ENCODE measurements around the gene PRCC. TPM values are rescaled to one million over a fixed set of nuclear protein-coding genes. Genes with fewer than 3 reads are reported as not detected.

The PRCC gene
- total and polyA plus RNA-seq, 8 donors = 24.0 to 93.0 (median 41.0) TPM

DNA sequence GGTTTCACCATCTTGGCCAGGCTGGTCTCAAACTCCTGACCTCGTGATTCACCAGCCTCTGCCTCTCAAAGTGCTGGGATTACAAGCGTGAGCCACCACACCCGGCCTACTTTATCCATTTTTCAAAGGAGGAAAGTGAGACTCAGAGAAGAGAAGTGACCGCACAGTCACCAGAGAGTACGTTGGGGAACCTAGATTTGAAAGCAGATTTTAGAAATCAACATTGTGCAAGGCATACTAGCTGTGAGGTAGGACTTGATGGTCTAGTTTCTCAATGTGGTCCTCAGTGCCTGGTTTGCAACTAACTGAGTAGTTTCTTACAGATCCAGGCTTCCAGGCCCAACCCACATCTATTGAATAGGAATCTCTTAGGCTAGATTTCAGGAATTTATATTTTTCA is 1.7 kb upstream of the PRCC start:
- TF ChIP-seq, protein P1, sequence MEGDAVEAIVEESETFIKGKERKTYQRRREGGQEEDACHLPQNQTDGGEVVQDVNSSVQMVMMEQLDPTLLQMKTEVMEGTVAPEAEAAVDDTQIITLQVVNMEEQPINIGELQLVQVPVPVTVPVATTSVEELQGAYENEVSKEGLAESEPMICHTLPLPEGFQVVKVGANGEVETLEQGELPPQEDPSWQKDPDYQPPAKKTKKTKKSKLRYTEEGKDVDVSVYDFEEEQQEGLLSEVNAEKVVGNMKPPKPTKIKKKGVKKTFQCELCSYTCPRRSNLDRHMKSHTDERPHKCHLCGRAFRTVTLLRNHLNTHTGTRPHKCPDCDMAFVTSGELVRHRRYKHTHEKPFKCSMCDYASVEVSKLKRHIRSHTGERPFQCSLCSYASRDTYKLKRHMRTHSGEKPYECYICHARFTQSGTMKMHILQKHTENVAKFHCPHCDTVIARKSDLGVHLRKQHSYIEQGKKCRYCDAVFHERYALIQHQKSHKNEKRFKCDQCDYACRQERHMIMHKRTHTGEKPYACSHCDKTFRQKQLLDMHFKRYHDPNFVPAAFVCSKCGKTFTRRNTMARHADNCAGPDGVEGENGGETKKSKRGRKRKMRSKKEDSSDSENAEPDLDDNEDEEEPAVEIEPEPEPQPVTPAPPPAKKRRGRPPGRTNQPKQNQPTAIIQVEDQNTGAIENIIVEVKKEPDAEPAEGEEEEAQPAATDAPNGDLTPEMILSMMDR (IDR thresholded peaks at IDR 0.05) = no peak
- TF ChIP-seq POLR2A (IDR thresholded peaks at IDR 0.05) (no peak), POLR2AphosphoS5 (IDR thresholded peaks at IDR 0.05) (no peak), EP300 (IDR thresholded peaks at IDR 0.05) (no peak)
- Histone ChIP-seq H3K27ac (no peak overlapping the region), H3K36me3 (peaks cover 4 to 7% (median 5%) of the 10 kb centered on the region in 4 donors), H3K27me3 (no peaks in the 10 kb centered on the region), H3K4me3 (peak overlapping the region in 2 of 4 donors; percentile 91 to 97), H3K9me3 (no peaks in the 10 kb centered on the region), H3K4me1 (peaks cover 23 to 43% (median 40%) of the 10 kb centered on the region in 4 donors)
- DNase-seq = no peak
- intact Hi-C loops (cut with DNase I; ENCODE audit: low total_unique reads) = no loop called here
- WGBS, 5 donors = 89 to 93% (median 91%) methylated on average over 5 of the region's 5 CpGs

DNA sequence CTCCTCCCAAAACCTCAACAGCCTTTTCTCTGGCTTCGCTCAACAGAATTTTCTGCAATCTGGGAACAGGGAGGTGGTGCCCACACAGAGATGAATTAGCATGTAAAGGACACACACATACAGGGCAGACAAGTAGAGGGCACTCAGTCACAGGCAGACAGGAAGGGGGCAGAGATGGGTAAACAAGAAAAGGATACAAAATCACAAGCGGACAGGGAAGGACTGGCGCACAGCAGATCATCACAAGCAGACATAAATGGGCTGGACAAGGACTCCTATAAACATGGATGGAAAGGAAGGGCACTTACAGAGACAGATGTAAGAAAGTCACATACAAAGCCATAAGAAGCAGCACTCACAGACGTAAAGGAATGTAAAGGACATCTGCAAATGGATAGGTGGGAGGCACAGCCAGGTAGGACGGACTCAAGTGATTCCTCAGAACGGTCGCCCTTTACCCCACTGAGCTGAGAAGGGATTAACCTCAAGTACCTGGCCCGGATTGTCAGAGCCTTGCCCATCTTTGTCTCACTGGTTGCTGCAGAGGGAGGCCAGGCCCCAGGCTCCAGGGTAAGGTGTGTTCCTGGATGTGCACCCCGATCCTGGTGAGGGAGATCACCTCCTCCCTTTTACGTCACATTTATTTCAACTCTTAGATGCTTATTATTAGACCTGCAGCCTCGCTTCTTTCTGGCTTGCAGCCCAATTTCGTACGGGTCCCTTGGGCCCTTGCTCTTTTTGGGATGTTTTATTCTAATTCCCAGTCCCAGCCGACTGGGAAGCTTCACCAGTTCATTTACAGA is 836 bp upstream of the PRCC start:
- Histone ChIP-seq H3K27me3 (no peaks in the 10 kb centered on the region), H3K36me3 (peaks cover 5 to 12% (median 10%) of the 10 kb centered on the region in 4 donors), H3K27ac (peak overlapping the region; percentile 83 to 97 (median 97)), H3K9me3 (no peaks in the 10 kb centered on the region), H3K4me3 (peak overlapping the region; percentile 67 to 97 (median 90)), H3K4me1 (peaks cover 31 to 49% (median 48%) of the 10 kb centered on the region in 4 donors)
- WGBS, 5 donors = 5 to 9% (median 6%) methylated on average over 14 of the region's 14 CpGs
- DNase-seq = no peak
- TF ChIP-seq POLR2A (IDR thresholded peaks at IDR 0.05) (no peak), EP300 (IDR thresholded peaks at IDR 0.05) (no peak), POLR2AphosphoS5 (IDR thresholded peaks at IDR 0.05) (no peak)
- TF ChIP-seq, protein P1 (IDR thresholded peaks at IDR 0.05) = no peak
- intact Hi-C loops (cut with DNase I; ENCODE audit: low total_unique reads) = no loop called here

DNA sequence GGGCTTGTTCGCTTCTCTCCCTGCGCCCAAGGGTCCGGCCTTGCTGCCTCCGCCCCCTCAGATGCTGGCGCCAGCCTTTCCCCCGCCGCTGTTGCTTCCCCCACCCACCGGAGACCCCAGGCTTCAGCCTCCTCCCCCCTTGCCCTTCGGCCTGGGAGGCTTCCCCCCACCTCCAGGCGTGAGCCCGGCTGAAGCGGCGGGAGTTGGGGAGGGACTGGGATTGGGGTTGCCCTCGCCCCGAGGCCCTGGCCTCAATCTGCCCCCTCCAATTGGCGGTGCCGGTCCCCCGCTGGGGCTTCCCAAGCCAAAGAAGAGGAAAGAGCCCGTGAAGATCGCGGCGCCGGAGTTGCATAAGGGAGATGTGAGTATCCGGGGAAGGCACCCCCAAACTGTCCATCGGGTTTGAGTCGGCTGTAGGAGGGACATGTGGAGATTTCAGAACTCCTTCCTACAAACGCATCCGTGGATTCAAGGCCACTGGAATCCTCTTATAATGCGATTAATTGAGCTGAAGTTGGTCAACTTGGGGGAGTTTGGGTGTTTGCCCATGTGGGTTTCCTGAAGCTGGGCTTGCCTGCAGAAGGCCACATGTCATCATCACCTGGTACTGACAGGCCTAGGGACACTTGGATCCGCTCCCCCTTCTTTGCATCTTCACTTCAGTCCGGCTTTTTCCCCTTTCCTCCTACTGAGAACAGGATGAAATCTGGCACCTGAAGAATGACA is 707 bp downstream of the PRCC start:
- WGBS, 5 donors = 0 to 1% (median 0%) methylated on average over 24 to 31 of the region's 31 CpGs
- H3K36me3 ChIP-seq = peaks cover 5 to 19% (median 13%) of the 10 kb centered on the region in 4 donors
- H3K9me3 ChIP-seq = no peaks in the 10 kb centered on the region
- H3K4me3 ChIP-seq = peak overlapping the region; percentile 90 to 97 (median 94)
- intact Hi-C loops (cut with DNase I; ENCODE audit: low total_unique reads) = no loop called here
- H3K4me1 ChIP-seq = peaks cover 43 to 65% (median 60%) of the 10 kb centered on the region in 4 donors
- peak in 1 of 2 donors; percentile 72 for DNase-seq
- peak overlapping the region; percentile 92 to 97 (median 97) for H3K27ac ChIP-seq
- no peaks in the 10 kb centered on the region for H3K27me3 ChIP-seq
- TF ChIP-seq, protein P1 (IDR thresholded peaks at IDR 0.05) = no peak

GRCh38 chr1:156768610-156769295 is 1.4 kb downstream of the PRCC start:
- H3K4me3 ChIP-seq = peak overlapping the region; percentile 90 to 97 (median 94)
- H3K27me3 ChIP-seq = no peaks in the 10 kb centered on the region
- intact Hi-C loops (cut with DNase I; ENCODE audit: low total_unique reads) = no loop called here
- H3K27ac ChIP-seq = peak overlapping the region in 4 of 5 donors; percentile 92 to 97 (median 97)
- DNase-seq = no peak
- no peaks in the 10 kb centered on the region for H3K9me3 ChIP-seq
- peaks cover 5 to 19% (median 14%) of the 10 kb centered on the region in 4 donors for H3K36me3 ChIP-seq
- TF ChIP-seq POLR2A (IDR thresholded peaks at IDR 0.05) = no peak
- no peak for TF ChIP-seq POLR2AphosphoS5 (IDR thresholded peaks at IDR 0.05)
- TF ChIP-seq, protein P1 (IDR thresholded peaks at IDR 0.05) = no peak
- TF ChIP-seq EP300 (IDR thresholded peaks at IDR 0.05) = no peak
- 11 to 23% (median 14%) methylated on average over 8 of the region's 8 CpGs for WGBS, 5 donors
- peaks cover 48 to 72% (median 67%) of the 10 kb centered on the region in 4 donors for H3K4me1 ChIP-seq
